K562 (cell line): ENCODE data around the gene ANKMY1.

ENCODE experiments used
- CEBPB ChIP-seq: fragments of 450-650 bp; IDR thresholded peaks from 2 replicates; pipeline ENCODE4 v1.6.1; 2016; ENCODE audit warnings: missing genetic modification characterization, missing compliant biosample characterization
- CTCF ChIP-seq, 3 experiments: IDR thresholded peaks in 2 of 3; conservative IDR thresholded peaks in 1 of 3; 2 replicates each; pipeline ENCODE4 v1.5.1; 2011 to 2012; ENCODE audit warnings: low read length in 3 of 3, mild to moderate bottlenecking in 3 of 3, control low read depth in 2 of 3, improper control_type of control experiment in 1 of 3, inconsistent platforms in 1 of 3, low read depth in 1 of 3, mixed read lengths in 1 of 3, moderate library complexity in 1 of 3; ENCODE audit not compliant: insufficient read depth in 2 of 3
- ETV1 ChIP-seq: fragments of 450-650 bp; conservative IDR thresholded peaks from 2 replicates; pipeline ENCODE4 v1.6.1; 2016; ENCODE audit warnings: missing genetic modification characterization, control low read depth, low read depth, missing compliant biosample characterization
- GTF2F1 ChIP-seq: IDR thresholded peaks from 2 replicates; pipeline ENCODE4 v1.6.1; 2011; ENCODE audit warnings: low read depth, low read length, improper control_type of control experiment
- POLR2A ChIP-seq: fragments of 450-650 bp; conservative IDR thresholded peaks from 2 replicates; pipeline ENCODE4 v1.6.1; 2016
- SMAD1 ChIP-seq: fragments of 150-350 bp; IDR thresholded peaks from 2 replicates; pipeline ENCODE4 v1.6.1; 2014; ENCODE audit warnings: low read length, low read depth; ENCODE audit not compliant: partially characterized antibody
- STAG1 ChIP-seq: sonication (generic); formaldehyde crosslinking; IDR thresholded peaks from 2 replicates; pipeline ENCODE4 v1.5.0; 2020; ENCODE audit warnings: missing genetic modification reagents, borderline replicate concordance
- ZFP1 ChIP-seq: fragments of 450-650 bp; formaldehyde crosslinking; IDR thresholded peaks from 2 replicates; pipeline ENCODE4 v1.4.0; 2020; ENCODE audit warnings: mild to moderate bottlenecking, mixed read lengths
- ZNF780A ChIP-seq: fragments of 250-450 bp; sonication (Bioruptor Pico); IDR thresholded peaks from 2 replicates; pipeline ENCODE4 v1.5.0; 2021; ENCODE audit warnings: mild to moderate bottlenecking
- TF ChIP-seq, protein P1 (sequence below): sonication (generic); formaldehyde crosslinking; IDR thresholded peaks from 2 replicates; pipeline ENCODE4 v1.9.0; 2022; ENCODE audit warnings: mild to moderate bottlenecking, missing genetic modification reagents
- TF ChIP-seq, protein P2 (sequence below): sonication (generic); formaldehyde crosslinking; IDR thresholded peaks from 2 replicates; pipeline ENCODE4 v1.8.1; 2022; ENCODE audit warnings: missing genetic modification reagents

DNA sequence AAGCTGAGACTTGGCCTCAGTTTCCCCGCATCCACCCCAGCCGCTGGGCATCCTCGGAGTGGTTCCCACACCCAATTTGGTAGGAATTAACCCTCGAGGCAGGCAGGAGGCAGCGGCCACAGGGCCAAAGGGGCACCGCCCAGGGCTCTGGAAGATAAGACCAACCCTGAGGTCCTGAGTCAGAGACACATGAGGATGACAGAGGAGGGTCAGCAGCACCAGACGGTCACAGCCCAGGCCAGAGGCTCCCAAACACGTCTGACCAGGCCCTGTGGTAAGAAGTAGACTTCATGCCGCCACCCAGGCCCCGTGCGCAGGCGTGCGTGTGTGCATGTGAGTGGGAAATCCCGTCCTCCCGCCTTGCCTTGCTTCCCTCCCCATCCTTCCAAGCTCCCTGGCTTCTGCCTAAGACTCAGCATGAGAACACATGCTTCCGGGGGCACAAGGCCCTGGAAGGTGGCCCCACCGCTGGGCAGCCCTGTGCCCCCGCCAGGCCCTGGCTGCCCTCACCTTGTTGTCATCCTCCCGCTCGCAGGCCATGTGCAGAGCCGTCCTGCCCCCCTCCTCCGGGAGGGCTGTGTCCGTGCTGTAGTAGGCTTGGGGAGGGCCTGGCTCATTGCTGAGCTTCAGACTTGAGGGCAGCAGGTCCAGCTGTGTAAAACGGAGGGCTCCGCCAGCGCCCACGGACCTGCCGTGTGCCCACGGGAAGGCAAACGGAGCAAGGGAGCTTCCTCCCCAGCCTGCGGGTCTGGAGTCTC is 46.3 kb downstream of the ANKMY1 start:
- TF ChIP-seq, protein P1, sequence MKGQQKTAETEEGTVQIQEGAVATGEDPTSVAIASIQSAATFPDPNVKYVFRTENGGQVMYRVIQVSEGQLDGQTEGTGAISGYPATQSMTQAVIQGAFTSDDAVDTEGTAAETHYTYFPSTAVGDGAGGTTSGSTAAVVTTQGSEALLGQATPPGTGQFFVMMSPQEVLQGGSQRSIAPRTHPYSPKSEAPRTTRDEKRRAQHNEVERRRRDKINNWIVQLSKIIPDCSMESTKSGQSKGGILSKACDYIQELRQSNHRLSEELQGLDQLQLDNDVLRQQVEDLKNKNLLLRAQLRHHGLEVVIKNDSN (CRISPR knock-in tag) = no peak
- TF ChIP-seq GTF2F1 (no peak), STAG1 (no peak), ZNF780A (CRISPR knock-in tag) (no peak), CEBPB (tag) (no peak), SMAD1 (no peak), CTCF (IDR thresholded peaks at IDR 0.05 in 2 of 3, conservative IDR thresholded peaks at IDR 0.05 in 1 of 3; ENCODE audit: insufficient read depth in 2 of 3, low read depth in 1 of 3, low read length in 3 of 3) (no peak), ETV1 (tag) (no peak), POLR2A (no peak), ZFP1 (CRISPR knock-in tag) (no peak)
- TF ChIP-seq, protein P2, sequence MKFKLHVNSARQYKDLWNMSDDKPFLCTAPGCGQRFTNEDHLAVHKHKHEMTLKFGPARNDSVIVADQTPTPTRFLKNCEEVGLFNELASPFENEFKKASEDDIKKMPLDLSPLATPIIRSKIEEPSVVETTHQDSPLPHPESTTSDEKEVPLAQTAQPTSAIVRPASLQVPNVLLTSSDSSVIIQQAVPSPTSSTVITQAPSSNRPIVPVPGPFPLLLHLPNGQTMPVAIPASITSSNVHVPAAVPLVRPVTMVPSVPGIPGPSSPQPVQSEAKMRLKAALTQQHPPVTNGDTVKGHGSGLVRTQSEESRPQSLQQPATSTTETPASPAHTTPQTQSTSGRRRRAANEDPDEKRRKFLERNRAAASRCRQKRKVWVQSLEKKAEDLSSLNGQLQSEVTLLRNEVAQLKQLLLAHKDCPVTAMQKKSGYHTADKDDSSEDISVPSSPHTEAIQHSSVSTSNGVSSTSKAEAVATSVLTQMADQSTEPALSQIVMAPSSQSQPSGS (CRISPR knock-in tag) = no peak
